ENCODE measurements around the gene LPIN1. TPM values are rescaled to one million over a fixed set of nuclear protein-coding genes. Genes with fewer than 3 reads are reported as not detected.
"Not testable (repeated sequence)": the region's sequence is repeated elsewhere in the genome, so short reads cannot be mapped to it uniquely, and the experiment has no call there.

The LPIN1 gene
- total RNA-seq, 1 experiment from 2014 or later, result 43.1 TPM

- CTCF ChIA-PET, result no interaction called here
These were observed 64.7 kb downstream of the LPIN1 start for GRCh38 chr2:11811036-11811654.

GRCh38 chr2:11812466-11813248 lies 66.2 kb downstream of the LPIN1 start:
- CTCF ChIA-PET, result no interaction called here

More at GRCh38 chr2:11811036-11811654, 64.7 kb downstream of the LPIN1 start:
- Histone ChIP-seq H3K4me3 (no peak overlapping the region), H3K27ac (no peak overlapping the region), H4K20me1 (ENCODE audit: insufficient read depth) (no peaks in the 10 kb centered on the region), H2AFZ (no peak overlapping the region), H3K4me1 (replicated peaks; ENCODE audit: insufficient read depth) (no peaks in the 10 kb centered on the region), H3K27me3 (ENCODE audit: insufficient read depth, low read depth) (no peaks in the 10 kb centered on the region), H3K36me3 (ENCODE audit: low read depth) (peaks cover 14% of the 10 kb centered on the region; the same call in 1 of the 2 replicates), H3K79me2 (ENCODE audit: low read depth) (no peaks in the 10 kb centered on the region), H3K4me2 (no peak overlapping the region), H3K9me2 (ENCODE audit: insufficient read depth) (no peaks in the 10 kb centered on the region), H3F3A (ENCODE audit: insufficient read depth, low read depth) (peaks cover 3% of the 10 kb centered on the region; the same call in 1 of the 2 replicates), H3K9me3 (ENCODE audit: insufficient read depth, low read depth) (no peaks in the 10 kb centered on the region)
- BruUV-seq (replicated peaks), result no TSS peak
- DNase-seq, result no peak
- TF ChIP-seq EZH2 (IDR thresholded peaks at IDR 0.05; ENCODE audit: low read depth) (no peak), CTCF (conservative IDR thresholded peaks at IDR 0.05) (no peak)
- POLR2A ChIA-PET (ENCODE audit: unreplicated experiment), result no interaction called here
- intact Hi-C loops (cut with micrococcal nuclease; ENCODE audit: unreplicated experiment), result no loop called here

GRCh38 chr2:11813345-11813744 lies 66.9 kb downstream of the LPIN1 start:
- H3K4me2 ChIP-seq; H3K9me3 ChIP-seq (ENCODE audit: insufficient read depth, low read depth); H3F3A ChIP-seq (ENCODE audit: insufficient read depth, low read depth); H3K9me2 ChIP-seq (ENCODE audit: insufficient read depth); H3K27me3 ChIP-seq (ENCODE audit: insufficient read depth, low read depth); BruUV-seq (replicated peaks); H2AFZ ChIP-seq; DNase-seq; H4K20me1 ChIP-seq (ENCODE audit: insufficient read depth); POLR2A ChIA-PET (ENCODE audit: unreplicated experiment); intact Hi-C loops (cut with micrococcal nuclease; ENCODE audit: unreplicated experiment); H3K79me2 ChIP-seq (ENCODE audit: low read depth); CTCF ChIA-PET; H3K4me3 ChIP-seq; H3K27ac ChIP-seq; H3K4me1 ChIP-seq (replicated peaks; ENCODE audit: insufficient read depth): not testable (repeated sequence)
- H3K36me3 ChIP-seq (ENCODE audit: low read depth), result peaks cover 19% of the 10 kb centered on the region; the same call in 1 of the 2 replicates

More at GRCh38 chr2:11812466-11813248, 66.2 kb downstream of the LPIN1 start:
- intact Hi-C loops (cut with micrococcal nuclease; ENCODE audit: unreplicated experiment), result no loop called here
- H3F3A ChIP-seq (ENCODE audit: insufficient read depth, low read depth), result peaks cover 3% of the 10 kb centered on the region; the same call in 1 of the 2 replicates
- H3K36me3 ChIP-seq (ENCODE audit: low read depth), result peaks cover 19% of the 10 kb centered on the region; the same call in 1 of the 2 replicates
- no peaks in the 10 kb centered on the region for H3K4me1 ChIP-seq (replicated peaks; ENCODE audit: insufficient read depth)
- H3K79me2 ChIP-seq (ENCODE audit: low read depth), result no peaks in the 10 kb centered on the region
- H3K9me3 ChIP-seq (ENCODE audit: insufficient read depth, low read depth), result no peaks in the 10 kb centered on the region
- H3K9me2 ChIP-seq (ENCODE audit: insufficient read depth), result no peaks in the 10 kb centered on the region
- H2AFZ ChIP-seq, result no peak overlapping the region
- no peak for DNase-seq
- POLR2A ChIA-PET (ENCODE audit: unreplicated experiment), result no interaction called here
- TF ChIP-seq EZH2 (IDR thresholded peaks at IDR 0.05; ENCODE audit: low read depth) (no peak), CTCF (conservative IDR thresholded peaks at IDR 0.05) (no peak)
- H3K27me3 ChIP-seq (ENCODE audit: insufficient read depth, low read depth), result no peaks in the 10 kb centered on the region
- no peak overlapping the region for H3K4me3 ChIP-seq
- H3K27ac ChIP-seq, result no peak overlapping the region
- BruUV-seq (replicated peaks), result no TSS peak
- H3K4me2 ChIP-seq, result no peak overlapping the region
- H4K20me1 ChIP-seq (ENCODE audit: insufficient read depth), result no peaks in the 10 kb centered on the region

Measured in PC-9 (cell line).